K562 (cell line): Measurements from ENCODE around the gene GABPB2. TPM values are rescaled to one million over a fixed set of nuclear protein-coding genes. Genes with fewer than 3 reads are reported as not detected.

Source experiments
- ARID1B ChIP-seq: fragments of 450-650 bp; IDR thresholded peaks from 2 replicates; pipeline ENCODE4 v1.6.1; 2016; ENCODE audit warnings: antibody characterized with exemption, mild to moderate bottlenecking, inconsistent platforms
- ATF3 ChIP-seq, 2 experiments: fragments of 450-650 bp in 1 of 2; sonication (generic) in 1 of 2; formaldehyde crosslinking in 1 of 2; IDR thresholded peaks in 1 of 2; conservative IDR thresholded peaks in 1 of 2; 2 replicates each; pipeline versions ENCODE4 v1.6.1 to v1.8.1; 2016 to 2023; ENCODE audit warnings: mild to moderate bottlenecking in 2 of 2, moderate library complexity in 2 of 2, inconsistent platforms in 1 of 2, missing genetic modification reagents in 1 of 2
- BMI1 ChIP-seq: fragments of 150-350 bp; IDR thresholded peaks from 2 replicates; pipeline ENCODE4 v1.6.1; 2014; ENCODE audit warnings: low read length
- CBX1 ChIP-seq: sonication (generic); IDR thresholded peaks from 2 replicates; pipeline ENCODE4 v1.6.1; 2016; ENCODE audit warnings: antibody characterized with exemption, low read depth, mild to moderate bottlenecking
- DNMT1 ChIP-seq: fragments of 450-650 bp; IDR thresholded peaks from 2 replicates; pipeline ENCODE4 v1.6.1; 2016; ENCODE audit warnings: antibody characterized with exemption, mild to moderate bottlenecking
- HDAC2 ChIP-seq: fragments of 450-650 bp; IDR thresholded peaks from 2 replicates; pipeline ENCODE4 v1.6.1; 2016; ENCODE audit warnings: mild to moderate bottlenecking
- HES1 ChIP-seq: fragments of 450-650 bp; IDR thresholded peaks from 2 replicates; pipeline ENCODE4 v1.6.1; 2016; ENCODE audit warnings: low read depth, mild to moderate bottlenecking, moderate library complexity
- HNRNPLL ChIP-seq: fragments of 200-400 bp; formaldehyde crosslinking; IDR thresholded peaks from 2 replicates; pipeline ENCODE4 v1.6.1; 2017; ENCODE audit warnings: low read length, low read depth, mild to moderate bottlenecking; ENCODE audit not compliant: poor library complexity, severe bottlenecking
- NFIX ChIP-seq: fragments of 250-450 bp; sonication (Bioruptor Pico); IDR thresholded peaks from 2 replicates; pipeline ENCODE4 v1.4.0; 2020; ENCODE audit warnings: low read depth, mild to moderate bottlenecking, moderate library complexity
- PHB2 ChIP-seq: fragments of 450-650 bp; IDR thresholded peaks from 2 replicates; pipeline ENCODE4 v1.6.1; 2017; ENCODE audit warnings: low read depth
- POLR2G ChIP-seq: fragments of 200-400 bp; formaldehyde crosslinking; IDR thresholded peaks from 2 replicates; pipeline ENCODE4 v1.6.1; 2017; ENCODE audit warnings: low read depth, mild to moderate bottlenecking, antibody characterized with exemption, low read length, moderate library complexity
- PRPF4 ChIP-seq: fragments of 200-400 bp; formaldehyde crosslinking; IDR thresholded peaks from one replicate; pipeline ENCODE4 v1.6.1; 2017; ENCODE audit warnings: low read length, low read depth, mild to moderate bottlenecking; ENCODE audit not compliant: insufficient read depth, poor library complexity, severe bottlenecking
- PYGO2 ChIP-seq: fragments of 450-650 bp; IDR thresholded peaks from 2 replicates; pipeline ENCODE4 v1.6.1; 2016; ENCODE audit warnings: mild to moderate bottlenecking, missing genetic modification characterization, moderate library complexity, missing compliant biosample characterization
- RBM22 ChIP-seq: fragments of 200-400 bp; formaldehyde crosslinking; IDR thresholded peaks from 2 replicates; pipeline ENCODE4 v1.6.1; 2018; ENCODE audit warnings: low read length, low read depth; ENCODE audit not compliant: poor library complexity, severe bottlenecking
- RBM25 ChIP-seq: fragments of 200-400 bp; formaldehyde crosslinking; IDR thresholded peaks from 2 replicates; pipeline ENCODE4 v1.6.1; 2018; ENCODE audit warnings: low read length, low read depth, moderate library complexity; ENCODE audit not compliant: severe bottlenecking
- RFX5 ChIP-seq: IDR thresholded peaks from 2 replicates; pipeline ENCODE4 v1.6.1; 2011; ENCODE audit warnings: low read depth, mild to moderate bottlenecking, improper control_type of control experiment, low read length
- SNAPC5 ChIP-seq: fragments of 250-450 bp; sonication (Bioruptor Pico); IDR thresholded peaks from 2 replicates; pipeline ENCODE4 v1.8.0; 2021; ENCODE audit warnings: moderate library complexity, mild to moderate bottlenecking, inconsistent platforms
- UBTF ChIP-seq, 2 experiments: IDR thresholded peaks; 2 replicates each; pipeline ENCODE4 v1.6.1; 2012; ENCODE audit warnings: improper control_type of control experiment in 2 of 2, low read depth in 2 of 2, low read length in 2 of 2, borderline replicate concordance in 1 of 2
- ZNF280B ChIP-seq: fragments of 250-450 bp; sonication (Bioruptor Pico); IDR thresholded peaks from 2 replicates; pipeline ENCODE4 v1.5.1; 2021; ENCODE audit warnings: mild to moderate bottlenecking
- ZNF551 ChIP-seq: fragments of 250-450 bp; sonication (Bioruptor Pico); IDR thresholded peaks from 2 replicates; pipeline ENCODE4 v1.5.0; 2021; ENCODE audit warnings: mild to moderate bottlenecking, moderate library complexity
- ZNF77 ChIP-seq: fragments of 250-450 bp; sonication (Bioruptor Pico); IDR thresholded peaks from 2 replicates; pipeline ENCODE4 v1.5.0; 2020
- polyA plus RNA-seq, 8 experiments: library from polyadenylated mRNA; depleted of rRNA in 4 of 8; stranded (reverse) in 5 of 8; unstranded in 3 of 8; fragments of >200 nt; fragmentation: Nextera tagmentation in 2 of 8; fragmentation: Illumina TruSeq in 1 of 8; extraction: Ambion mirVana in 2 of 8; extraction: Trizol in 1 of 8; gene quantifications; 2 replicates each; pipeline versions ENCODE4 v1.2.1 to v1.2.3, GENCODE V29; 2011 to 2014; ENCODE audit warnings: inconsistent platforms in 1 of 8, missing spikeins in 1 of 8
- total RNA-seq, 7 experiments: library from RNA; depleted of rRNA in 6 of 7; stranded (reverse); fragments of >200 nt in 6 of 7; fragmentation: Illumina TruSeq in 2 of 7; extraction: Trizol in 2 of 7; gene quantifications; 2 replicates each; pipeline versions ENCODE4 v1.2.1 to v1.2.3, GENCODE V29; 2011 to 2021; ENCODE audit warnings: low replicate concordance in 1 of 7

Gene GABPB2
- total and polyA plus RNA-seq, 9 of the 15 experiments (the other 6 are each of a cell fraction or from before 2014, with no cell fraction given), result 2.2 to 13.3 (median 6.1) TPM

- peak; percentile 80; the same call in 1 of the 2 replicates for TF ChIP-seq PYGO2 (tag)
- no peak for TF ChIP-seq PHB2
- TF ChIP-seq UBTF (IDR thresholded peaks at IDR 0.05; ENCODE audit: borderline replicate concordance in 1 of 2, low read depth in 2 of 2, low read length in 2 of 2), result peak in 1 of 2 experiments; percentile 45; a peak in 1 of 4 replicates
- TF ChIP-seq RBM22, result no peak
- peak; percentile 33 for TF ChIP-seq CBX1
- TF ChIP-seq NFIX, result no peak
- no peak for TF ChIP-seq BMI1
- TF ChIP-seq DNMT1, result 0 out of 2 replicates have a peak, but pooled peaks have one; percentile 60
- TF ChIP-seq ZNF77 (CRISPR knock-in tag), result no peak
- no peak for TF ChIP-seq ZNF280B (CRISPR knock-in tag)
- no peak for TF ChIP-seq RBM25
- TF ChIP-seq PRPF4, result no peak
- TF ChIP-seq HNRNPLL, result peak; percentile 95
- peak; percentile 92 for TF ChIP-seq HDAC2
- TF ChIP-seq POLR2G, result peak; percentile 80
- no peak; the same call in 1 of the 2 replicates for TF ChIP-seq HES1
- no peak for TF ChIP-seq ZNF551
- no peak for TF ChIP-seq RFX5
- TF ChIP-seq SNAPC5 (CRISPR knock-in tag), result no peak
- TF ChIP-seq ARID1B, result peak; percentile 68
- peak; percentile 87 for TF ChIP-seq ATF3 (IDR thresholded peaks at IDR 0.05)
- no peak for TF ChIP-seq ATF3 (CRISPR knock-in tag; conservative IDR thresholded peaks at IDR 0.05)
Observed at GRCh38 chr1:151070474-151071276, at the start of gene GABPB2 (continued).
